ENCODE data around the gene CUX1.
"Not testable (repeated sequence)": the region's sequence is repeated elsewhere in the genome, so short reads cannot be mapped to it uniquely, and the experiment has no call there.

The CUX1 gene

GRCh38 chr7:102042016-102042656 is 224.7 kb downstream of the CUX1 start:
- no peak overlapping the region for H3K4me3 ChIP-seq (ENCODE audit: low read depth in 1 of 2, low read length in 1 of 2)
- TF ChIP-seq, protein P1, sequence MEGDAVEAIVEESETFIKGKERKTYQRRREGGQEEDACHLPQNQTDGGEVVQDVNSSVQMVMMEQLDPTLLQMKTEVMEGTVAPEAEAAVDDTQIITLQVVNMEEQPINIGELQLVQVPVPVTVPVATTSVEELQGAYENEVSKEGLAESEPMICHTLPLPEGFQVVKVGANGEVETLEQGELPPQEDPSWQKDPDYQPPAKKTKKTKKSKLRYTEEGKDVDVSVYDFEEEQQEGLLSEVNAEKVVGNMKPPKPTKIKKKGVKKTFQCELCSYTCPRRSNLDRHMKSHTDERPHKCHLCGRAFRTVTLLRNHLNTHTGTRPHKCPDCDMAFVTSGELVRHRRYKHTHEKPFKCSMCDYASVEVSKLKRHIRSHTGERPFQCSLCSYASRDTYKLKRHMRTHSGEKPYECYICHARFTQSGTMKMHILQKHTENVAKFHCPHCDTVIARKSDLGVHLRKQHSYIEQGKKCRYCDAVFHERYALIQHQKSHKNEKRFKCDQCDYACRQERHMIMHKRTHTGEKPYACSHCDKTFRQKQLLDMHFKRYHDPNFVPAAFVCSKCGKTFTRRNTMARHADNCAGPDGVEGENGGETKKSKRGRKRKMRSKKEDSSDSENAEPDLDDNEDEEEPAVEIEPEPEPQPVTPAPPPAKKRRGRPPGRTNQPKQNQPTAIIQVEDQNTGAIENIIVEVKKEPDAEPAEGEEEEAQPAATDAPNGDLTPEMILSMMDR (IDR thresholded peaks at IDR 0.05): no peak
- H3K4me1 ChIP-seq (ENCODE audit: control insufficient read depth in 1 of 2, insufficient read depth in 1 of 2, low read depth in 1 of 2, low read length in 1 of 2): peaks cover 17 to 22% of the 10 kb centered on the region in 2 experiments
- H3K9me3 ChIP-seq: no peaks in the 10 kb centered on the region
- no peak overlapping the region for H3K27ac ChIP-seq
- no peaks in the 10 kb centered on the region for H3K36me3 ChIP-seq
- no peaks in the 10 kb centered on the region for H3K27me3 ChIP-seq

DNA sequence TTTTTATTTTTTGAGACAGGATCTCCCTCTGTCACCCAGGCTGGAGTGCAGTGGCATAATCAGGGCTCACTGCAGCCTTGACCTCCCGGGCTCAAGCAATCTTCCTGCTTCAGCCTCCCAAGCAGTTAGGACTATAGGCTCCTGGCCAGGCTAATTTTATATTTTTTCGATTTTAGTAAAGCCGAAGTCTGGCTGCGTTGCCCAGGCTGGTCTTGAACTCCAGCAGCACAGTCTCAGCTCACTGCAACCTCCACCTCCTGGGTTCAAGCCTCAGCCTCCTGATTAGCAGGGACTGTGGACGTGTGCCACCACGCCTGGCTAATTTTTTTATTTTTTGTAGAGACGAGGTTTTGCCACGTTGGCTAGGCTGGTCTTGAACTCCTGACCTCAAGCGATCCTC is 225.4 kb downstream of the CUX1 start:
- H3K4me1 ChIP-seq (ENCODE audit: control insufficient read depth in 1 of 2, insufficient read depth in 1 of 2, low read depth in 1 of 2, low read length in 1 of 2): peaks cover 17 to 22% of the 10 kb centered on the region in 2 experiments
- not testable (repeated sequence) for H3K36me3 ChIP-seq; H3K9me3 ChIP-seq; H3K27ac ChIP-seq; H3K4me3 ChIP-seq (ENCODE audit: low read depth in 1 of 2, low read length in 1 of 2); H3K27me3 ChIP-seq

DNA sequence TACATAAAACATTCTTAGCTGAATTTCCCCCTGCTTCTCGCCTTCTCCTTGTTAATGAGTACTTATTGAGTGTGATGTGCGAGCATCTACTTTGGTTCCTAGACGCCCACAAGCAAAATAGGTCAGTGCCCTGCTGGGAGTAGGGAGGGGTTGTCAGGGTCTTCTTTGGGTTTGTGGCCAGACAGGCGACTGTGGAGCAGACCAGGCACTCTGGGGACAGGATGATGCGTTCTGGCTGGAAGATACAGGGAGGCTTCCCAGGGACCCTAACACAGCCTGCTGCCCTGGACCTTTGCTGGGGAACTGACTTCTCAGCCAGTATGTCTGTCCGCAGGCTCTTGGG is 227.2 kb downstream of the CUX1 start:
- H3K36me3 ChIP-seq: peaks cover 10% of the 10 kb centered on the region
- H3K4me3 ChIP-seq (ENCODE audit: low read depth in 1 of 2, low read length in 1 of 2): no peak overlapping the region
- no peaks in the 10 kb centered on the region for H3K27me3 ChIP-seq
- H3K4me1 ChIP-seq (ENCODE audit: control insufficient read depth in 1 of 2, insufficient read depth in 1 of 2, low read depth in 1 of 2, low read length in 1 of 2): peaks cover 17 to 22% of the 10 kb centered on the region in 2 experiments
- TF ChIP-seq, protein P1 (IDR thresholded peaks at IDR 0.05): no peak
- no peak overlapping the region for H3K27ac ChIP-seq
- no peaks in the 10 kb centered on the region for H3K9me3 ChIP-seq

GRCh38 chr7:102044984-102045673 is 227.7 kb downstream of the CUX1 start:
- TF ChIP-seq, protein P1 (IDR thresholded peaks at IDR 0.05): no peak
- Histone ChIP-seq H3K27me3 (no peaks in the 10 kb centered on the region), H3K4me1 (ENCODE audit: control insufficient read depth in 1 of 2, insufficient read depth in 1 of 2, low read depth in 1 of 2, low read length in 1 of 2) (peaks cover 17 to 22% of the 10 kb centered on the region in 2 experiments), H3K9me3 (no peaks in the 10 kb centered on the region), H3K27ac (no peak overlapping the region), H3K36me3 (peaks cover 10% of the 10 kb centered on the region), H3K4me3 (ENCODE audit: low read depth in 1 of 2, low read length in 1 of 2) (no peak overlapping the region)

- no peaks in the 10 kb centered on the region for H3K9me3 ChIP-seq
- no peak overlapping the region for H3K4me3 ChIP-seq (ENCODE audit: low read depth in 1 of 2, low read length in 1 of 2)
- no peaks in the 10 kb centered on the region for H3K27me3 ChIP-seq
- TF ChIP-seq, protein P1 (IDR thresholded peaks at IDR 0.05): no peak
- H3K27ac ChIP-seq: peak overlapping the region; percentile 18
- peaks cover 17 to 22% of the 10 kb centered on the region in 2 experiments for H3K4me1 ChIP-seq (ENCODE audit: control insufficient read depth in 1 of 2, insufficient read depth in 1 of 2, low read depth in 1 of 2, low read length in 1 of 2)
- peaks cover 10% of the 10 kb centered on the region for H3K36me3 ChIP-seq
Measured at GRCh38 chr7:102045681-102046372, 228.4 kb downstream of the CUX1 start.

Measured in neutrophil (primary cell).